GM21367 (cell line): ENCODE measurements around the gene C19orf18.
A peak's percentile ranks its signal among the peaks of the same experiment; 100 is the strongest.
"Not testable (repeated sequence)": the region's sequence is repeated elsewhere in the genome, so short reads cannot be mapped to it uniquely, and the experiment has no call there.

Source experiments
- ATAC-seq: cut with Tn5 transposase; IDR thresholded peaks from one replicate; pipeline ENCODE4 v1.9.1; 2021; ENCODE audit not compliant: unreplicated experiment

Gene C19orf18

DNA sequence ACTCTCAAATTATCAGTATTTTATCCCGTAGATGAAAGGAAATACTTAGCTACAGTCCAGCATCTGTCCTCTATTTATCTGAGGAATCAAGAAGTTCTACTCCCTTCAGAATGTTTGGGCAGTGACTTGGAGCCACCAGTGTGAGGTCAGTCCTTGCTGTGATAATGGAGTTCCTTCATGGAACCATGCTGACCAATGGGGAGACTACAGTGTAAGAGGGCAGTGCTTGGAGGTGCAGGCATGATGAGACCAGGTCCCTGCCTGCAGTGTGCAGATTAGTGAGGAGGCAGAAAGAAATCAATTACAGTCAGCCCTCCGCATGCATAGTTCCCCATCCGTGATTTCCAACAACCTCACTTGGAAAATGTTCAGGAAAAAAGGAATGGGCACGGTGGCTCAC is at the start of gene C19orf18:
Gene C19orf18 (minus strand): TSS at position 101 of the 400 bp plus-strand sequence. CDS start 102 bp downstream, outside the sequence.
- no peak for ATAC-seq

DNA sequence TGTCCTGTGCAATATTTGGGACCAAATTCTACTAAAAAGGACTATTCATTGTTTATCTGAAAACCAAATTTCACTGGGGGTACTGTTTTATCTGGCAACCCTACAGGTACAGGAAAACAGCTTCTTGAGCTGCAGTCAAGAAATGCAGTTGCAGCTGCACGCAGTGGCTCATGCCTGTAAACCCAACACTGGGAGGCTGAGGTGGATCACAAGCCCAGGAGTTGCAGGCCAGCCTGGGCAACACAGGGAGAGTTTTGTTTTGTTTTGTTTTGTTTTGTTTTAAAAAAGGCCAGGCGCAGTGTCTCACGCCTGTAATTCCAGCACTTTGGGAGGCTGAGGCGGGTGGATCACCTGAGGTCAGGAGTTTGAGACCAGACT is 47.9 kb upstream of the C19orf18 start:
- no peak for ATAC-seq

DNA sequence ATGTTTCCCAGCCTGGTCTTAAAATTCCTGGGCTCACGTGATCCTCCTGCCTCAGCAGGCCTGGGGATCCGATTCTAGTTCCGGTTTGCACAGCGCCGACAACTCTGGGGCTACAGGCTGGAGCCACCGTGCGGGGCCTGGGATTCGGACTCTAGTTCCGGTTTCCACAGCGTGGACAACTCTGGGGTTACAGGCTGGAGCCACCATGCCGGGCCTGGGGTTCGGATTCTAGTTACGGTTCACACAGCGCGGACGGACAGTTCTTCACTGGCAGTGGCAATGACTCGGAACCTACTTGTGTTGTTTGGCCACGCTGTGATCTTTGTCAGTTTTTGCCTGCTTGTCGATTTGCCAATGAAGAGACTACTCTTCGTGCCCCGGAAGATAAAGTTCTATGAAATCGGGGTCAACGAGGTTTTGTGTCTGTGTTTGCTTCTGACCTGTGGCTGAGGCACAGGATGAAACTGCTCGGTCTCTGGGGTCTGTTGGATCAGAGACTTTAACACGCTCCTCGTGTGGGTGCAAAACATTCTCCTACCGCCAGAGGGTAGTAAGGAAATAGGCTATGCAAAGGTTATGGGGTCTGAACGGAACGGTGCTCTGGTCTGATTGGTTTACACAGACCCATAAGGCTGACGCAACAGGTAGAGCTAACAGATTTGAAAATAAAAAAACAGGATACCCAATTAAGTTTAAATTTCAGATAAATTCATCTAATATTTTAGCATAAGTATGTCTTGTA is 47.4 kb upstream of the C19orf18 start:
- no peak for ATAC-seq

DNA sequence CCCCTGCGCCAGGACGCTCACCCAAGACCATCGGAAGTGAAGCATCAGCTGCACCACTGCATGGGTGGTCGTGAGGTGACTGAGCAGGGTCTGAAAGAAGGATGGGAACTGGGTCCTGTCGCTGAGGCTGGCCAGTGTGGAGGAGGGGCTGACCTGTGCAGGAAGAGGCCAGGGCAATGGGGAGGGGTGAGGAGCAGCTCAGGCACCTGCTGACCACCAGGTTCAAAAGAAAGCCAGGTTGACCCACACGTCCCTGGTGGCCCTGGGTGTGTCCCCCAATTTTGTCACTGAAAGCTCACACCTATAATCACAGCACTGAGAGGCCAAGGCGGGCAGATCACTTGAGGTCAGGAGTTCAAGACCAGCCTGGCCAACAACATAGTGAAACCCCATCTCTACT is 45.8 kb upstream of the C19orf18 start:
- ATAC-seq, result no peak

DNA sequence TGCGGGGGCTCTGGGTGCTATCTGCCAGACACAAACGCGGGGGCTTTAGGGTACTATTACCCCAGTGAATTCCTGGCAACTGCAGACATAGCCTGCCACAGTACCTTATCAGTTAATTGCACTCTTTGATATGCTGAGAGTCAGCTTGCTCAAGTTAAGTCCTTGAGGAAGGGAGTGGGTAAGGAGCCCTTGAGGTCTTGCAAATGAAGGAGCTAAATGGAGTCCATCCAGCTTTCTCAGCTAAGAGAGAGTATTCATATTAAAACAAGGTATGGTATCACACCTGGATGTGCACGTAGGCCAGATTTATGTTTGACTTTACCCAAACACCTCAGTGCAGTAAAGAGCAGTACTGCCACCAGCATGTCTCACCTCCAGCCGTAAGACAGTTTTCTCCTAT is 39.8 kb upstream of the C19orf18 start:
- no peak for ATAC-seq

DNA sequence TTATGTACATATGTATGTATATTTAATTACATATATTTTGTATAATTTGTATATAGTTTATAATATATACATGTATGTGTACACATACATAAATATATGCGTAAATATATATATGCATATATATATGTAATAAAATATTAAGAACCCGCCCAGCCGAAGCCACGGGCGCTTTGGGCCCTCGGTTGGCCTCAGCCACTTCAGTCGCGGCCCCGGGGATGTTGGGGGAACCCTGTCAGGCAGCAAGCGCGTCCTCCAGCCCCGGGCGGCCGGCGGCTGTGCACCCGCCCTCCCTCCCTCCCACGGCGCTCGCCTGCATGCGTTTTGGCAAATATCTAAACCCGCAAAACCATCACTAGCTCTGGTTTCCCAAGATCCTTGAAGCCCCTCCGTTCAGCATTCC is 36.2 kb upstream of the C19orf18 start:
- no peak for ATAC-seq

DNA sequence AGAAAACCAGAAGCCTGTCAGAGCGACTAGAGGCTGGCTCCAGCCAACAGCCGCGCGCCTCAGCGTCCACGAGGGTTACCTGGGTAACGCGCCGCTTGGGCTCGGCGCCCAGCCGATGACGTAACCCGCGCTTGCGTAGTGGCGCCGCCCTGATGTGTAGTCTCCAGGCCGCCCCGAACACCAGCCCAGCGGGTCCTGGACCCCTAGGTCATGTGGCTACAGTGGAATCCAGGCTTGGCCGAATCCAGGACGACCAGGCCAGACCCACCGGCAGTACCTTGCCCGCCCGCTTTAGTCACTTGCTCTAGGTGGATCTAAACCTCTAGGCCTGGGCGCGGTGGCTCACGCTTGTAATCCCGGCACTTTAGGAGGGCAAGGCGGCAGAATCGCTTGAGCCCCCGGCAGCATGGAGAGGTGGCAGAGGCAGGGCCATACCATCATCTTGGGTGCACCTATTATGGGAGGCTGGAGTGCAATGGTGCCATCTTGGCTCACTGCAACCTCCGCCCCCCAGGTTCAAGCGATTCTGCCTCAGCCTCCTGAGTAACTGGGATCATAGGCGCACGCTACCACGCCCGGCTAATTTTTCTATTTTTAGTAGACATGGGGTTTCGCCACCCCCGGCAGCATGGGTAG is 35.5 kb upstream of the C19orf18 start:
- no peak for ATAC-seq

DNA sequence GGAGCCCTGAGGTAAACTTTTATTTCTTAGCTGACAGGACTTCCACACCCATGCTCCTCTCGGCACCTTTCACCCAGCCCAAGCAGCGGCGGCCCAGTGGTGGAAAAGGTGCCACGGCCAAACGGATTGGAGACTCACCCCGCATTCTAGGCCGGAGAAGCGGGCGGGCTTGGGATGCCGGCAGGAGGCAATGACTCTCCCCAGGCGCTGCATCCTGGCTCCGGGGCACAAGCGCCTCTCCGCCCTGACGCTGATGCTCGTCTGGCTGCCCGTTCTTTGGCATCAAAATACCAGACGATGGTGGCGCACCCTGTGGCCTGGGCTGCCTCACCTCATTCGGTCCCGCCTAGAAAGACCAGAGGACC is 34.9 kb upstream of the C19orf18 start:
- no peak for ATAC-seq

DNA sequence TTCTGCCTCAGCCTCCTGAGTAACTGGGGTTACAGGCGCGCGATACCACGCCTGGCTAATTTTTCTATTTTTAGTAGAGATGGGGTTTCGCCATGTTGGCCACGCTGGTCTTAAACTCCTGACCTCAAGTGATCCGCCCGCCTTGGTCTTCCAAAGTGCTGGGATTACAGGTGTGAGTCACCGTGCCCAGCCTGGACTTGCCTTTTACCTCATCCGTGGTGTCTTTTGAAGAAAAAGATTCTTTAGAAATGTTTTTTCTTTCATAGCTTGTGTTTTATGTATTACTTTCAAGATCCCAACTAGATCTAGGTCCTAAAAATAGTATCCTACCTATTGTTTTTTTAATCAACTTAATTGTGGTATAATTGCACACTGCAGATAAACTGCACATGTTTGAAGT is 34.5 kb upstream of the C19orf18 start:
- ATAC-seq, result not testable (repeated sequence)

DNA sequence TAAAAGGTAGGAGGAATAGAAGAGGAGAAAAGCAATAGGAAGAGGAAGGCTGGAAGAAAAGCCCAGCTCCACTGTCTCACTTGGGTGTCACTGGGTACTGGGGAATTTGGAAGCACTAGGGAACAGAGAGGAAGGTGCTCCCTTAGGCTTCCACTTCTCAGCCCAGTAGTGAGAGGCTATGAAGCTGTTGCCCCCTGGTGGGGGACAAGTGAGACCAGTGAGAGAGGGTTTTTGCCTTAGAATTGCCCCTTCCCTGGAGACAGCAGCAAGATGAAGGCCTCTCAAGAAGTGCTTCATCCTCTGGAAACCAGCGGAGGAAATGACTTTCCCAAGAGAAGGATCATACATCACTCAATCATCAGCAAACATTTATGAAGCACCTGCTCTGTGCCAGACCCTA is 33.0 kb upstream of the C19orf18 start:
- ATAC-seq, result no peak

DNA sequence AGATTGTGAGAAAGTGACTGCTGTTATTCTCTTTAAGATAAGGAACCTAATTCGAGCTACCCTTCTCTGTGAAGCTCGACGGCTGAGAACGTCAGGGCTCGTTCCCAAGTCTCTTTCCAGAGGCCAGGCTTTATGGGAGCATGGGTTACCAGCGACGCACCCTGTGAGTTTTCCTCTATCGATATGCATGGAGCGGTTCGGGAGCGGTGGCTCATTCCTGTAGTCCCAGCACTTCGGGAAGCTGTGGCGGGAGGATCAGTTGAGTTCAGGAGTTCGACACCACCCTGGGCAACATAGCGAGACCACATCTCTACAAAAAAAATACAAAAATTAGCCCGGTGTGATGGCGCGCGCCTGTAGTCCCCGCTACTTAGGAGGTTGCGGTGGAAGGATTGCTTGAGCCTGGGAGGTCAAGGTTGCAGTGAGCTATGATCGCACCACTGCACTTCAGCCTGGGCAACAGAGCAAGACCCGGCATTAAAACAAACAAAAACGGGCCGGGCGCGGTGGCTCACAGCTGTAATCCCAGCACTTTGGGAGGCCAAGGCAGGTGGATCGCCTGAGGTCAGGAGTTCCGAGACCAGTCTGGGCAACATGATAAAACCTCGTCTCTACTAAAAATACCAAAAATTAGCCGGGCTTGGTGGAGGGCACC is 29.0 kb upstream of the C19orf18 start:
- no peak for ATAC-seq

DNA sequence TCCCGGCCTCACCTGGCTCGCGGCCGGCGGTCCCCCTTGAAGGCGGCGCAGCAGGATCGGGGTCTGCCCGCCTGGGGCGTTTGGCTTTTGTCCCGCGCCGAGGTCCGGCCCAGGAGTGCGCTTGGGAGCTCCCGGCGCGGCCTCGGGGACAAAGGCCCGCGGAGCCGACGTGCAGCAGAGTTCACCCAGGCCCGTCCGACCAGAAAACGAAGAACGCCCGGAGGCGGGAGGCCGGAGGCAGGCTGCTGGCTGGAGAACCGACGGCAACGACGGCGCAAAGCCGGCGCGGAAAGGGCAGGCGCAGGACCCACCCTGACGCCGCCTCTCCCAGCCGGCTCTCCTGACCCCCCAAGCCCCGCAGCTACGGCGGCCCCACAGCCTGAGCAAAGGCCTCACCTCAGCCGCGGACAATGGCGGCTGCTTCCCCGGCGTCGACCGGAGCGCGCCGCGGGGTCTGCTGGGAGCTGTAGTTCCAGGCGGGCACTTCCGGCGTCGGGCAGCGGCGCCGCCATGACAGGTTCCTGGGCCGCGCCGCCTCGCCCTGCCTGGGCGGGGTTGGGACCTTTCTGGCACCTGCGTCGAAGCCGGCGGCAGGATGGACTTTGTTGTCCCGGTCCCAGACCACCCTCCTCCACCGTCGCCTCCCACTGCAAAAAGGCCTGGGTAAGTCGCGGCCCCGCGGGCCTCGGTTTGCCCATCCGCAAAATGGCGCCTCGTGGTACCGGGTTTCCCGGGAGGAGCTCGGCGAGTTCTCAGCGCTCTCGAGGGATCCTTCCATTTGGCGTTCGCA is 28.2 kb upstream of the C19orf18 start, which contains the start of gene ZNF606:
Gene ZNF606 (minus strand): TSS at position 437 of the 790 bp plus-strand sequence. CDS start 1,501 bp downstream, outside the sequence.
- peak; percentile 90 for ATAC-seq

DNA sequence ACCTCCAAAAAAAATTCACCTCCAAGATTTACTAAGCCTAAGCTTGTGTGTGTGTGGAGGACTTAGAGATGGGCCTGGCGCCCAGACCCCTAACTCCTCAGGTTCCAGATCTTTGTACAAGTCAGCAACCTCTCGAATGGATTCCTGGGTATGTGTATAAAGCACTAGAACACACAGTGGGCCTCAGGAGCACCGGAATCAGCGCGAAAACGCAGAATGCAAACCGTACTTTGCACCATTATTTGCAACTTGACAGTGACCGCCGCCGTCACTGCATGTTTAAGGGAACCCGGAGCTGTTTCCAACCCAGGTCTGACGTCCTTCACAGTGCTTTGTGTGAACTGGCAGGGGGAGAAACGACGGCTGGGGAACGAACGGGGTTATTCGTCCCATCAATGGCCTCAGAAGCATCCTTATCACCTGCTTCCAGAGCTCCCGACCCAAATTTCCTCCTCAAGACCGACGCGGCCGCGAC is 27.6 kb upstream of the C19orf18 start:
- ATAC-seq, result no peak

DNA sequence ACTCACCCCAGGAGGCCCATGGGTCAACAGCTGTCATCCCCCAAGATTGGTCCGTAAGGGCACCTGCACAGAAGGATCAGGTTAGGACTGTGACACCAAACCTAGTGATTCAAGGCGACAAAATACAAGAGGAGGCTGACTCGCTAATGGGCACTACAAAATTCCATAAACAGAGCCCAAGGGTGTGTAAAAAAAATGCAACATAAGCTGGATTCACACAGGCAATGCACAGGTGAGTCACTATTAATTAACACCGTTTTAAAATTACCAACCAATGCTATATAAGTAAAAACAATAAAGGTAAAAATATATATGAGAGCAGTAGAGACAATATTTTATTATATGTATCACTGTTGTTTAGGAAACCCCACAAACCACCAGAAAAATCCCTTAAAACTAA is 26.3 kb upstream of the C19orf18 start:
- ATAC-seq, result no peak

DNA sequence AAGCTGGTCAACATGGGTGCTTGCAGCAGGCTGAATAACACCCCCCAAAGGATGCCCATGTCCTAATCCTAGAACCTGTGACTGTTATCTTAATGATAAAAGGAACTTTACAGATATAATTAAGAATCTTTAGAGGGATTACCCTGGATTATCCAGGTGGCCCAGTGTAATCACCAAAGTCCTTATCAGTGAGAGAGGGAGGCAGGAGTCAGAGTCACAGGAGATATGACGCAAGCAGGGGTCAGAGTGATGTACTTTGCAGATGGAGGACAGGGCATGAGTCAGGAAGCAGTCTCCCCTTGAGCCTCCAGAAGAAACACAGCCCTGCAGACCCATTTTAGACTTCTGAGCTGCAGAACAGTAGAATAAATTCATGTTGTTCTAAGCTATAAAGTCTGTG is 18.5 kb upstream of the C19orf18 start:
- no peak for ATAC-seq

DNA sequence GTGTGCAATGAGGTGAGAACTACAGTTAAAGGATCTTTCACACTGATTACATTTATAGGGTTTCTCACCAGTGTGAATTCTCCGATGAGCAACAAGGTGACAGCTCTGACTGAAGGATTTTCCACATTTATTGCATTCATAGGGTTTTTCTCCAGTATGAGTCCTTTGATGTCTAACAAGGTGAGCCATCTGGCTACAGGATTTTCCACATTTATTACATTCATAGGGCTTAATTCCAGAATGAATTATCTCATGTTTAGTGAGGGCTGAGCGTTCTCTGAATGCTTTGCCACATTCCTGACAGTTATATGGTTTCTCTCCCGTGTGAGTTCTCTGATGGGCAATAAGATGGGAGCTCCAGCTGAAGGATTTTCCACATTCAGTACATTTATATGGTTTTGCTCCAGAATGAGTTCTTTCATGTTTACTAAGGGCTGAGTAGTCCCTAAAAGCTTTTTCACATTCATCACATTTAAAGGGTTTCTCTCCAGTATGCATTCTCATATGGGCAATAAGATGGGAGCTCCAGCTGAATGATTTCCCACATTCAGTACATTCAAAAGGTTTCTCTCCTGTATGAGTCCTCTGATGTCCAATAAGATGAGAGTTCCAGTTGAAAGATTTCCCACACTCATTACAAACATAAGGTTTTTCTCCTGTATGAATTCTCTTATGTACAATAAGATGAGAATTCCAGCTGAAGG is 4.4 kb upstream of the C19orf18 start:
- ATAC-seq, result no peak

DNA sequence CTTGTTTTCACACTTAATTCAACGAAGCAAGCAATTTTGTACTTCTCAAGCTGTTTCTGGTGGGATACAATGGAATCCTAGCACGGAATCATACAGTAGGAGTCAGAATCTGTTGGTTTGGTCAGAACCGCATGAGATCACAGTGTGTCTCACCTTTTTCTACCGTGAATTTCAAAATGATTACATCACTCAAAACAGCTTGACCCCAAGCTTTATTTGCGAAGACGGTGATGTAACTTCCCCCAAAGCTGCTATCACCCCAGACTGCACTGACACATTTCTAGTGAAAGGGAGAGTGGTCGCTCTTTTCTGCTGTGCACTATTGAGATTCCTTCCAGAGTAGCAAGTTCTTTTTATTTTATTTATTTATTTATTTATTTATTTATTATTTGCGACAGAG is 9.6 kb downstream of the C19orf18 start:
- no peak for ATAC-seq

DNA sequence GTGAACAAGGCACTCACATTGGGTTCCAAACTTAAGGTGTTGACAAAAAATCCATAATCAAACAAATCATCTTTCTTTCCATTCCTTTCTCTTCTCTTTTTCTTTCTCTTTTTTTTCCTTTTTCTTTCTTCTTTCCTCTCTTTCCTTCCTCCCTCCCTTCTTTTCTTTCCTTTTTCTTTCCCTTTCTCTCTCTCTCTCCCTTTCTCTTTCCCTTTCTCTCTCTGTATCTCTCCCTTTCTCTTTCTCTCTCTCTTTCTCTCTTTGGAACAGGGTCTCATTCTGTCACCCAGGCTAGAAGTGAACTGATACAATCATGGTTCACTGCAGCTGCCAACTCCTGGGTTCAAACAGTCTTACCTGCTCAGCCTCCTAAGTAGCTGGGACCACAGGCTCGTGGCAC is 12.5 kb downstream of the C19orf18 start:
- ATAC-seq, result no peak

DNA sequence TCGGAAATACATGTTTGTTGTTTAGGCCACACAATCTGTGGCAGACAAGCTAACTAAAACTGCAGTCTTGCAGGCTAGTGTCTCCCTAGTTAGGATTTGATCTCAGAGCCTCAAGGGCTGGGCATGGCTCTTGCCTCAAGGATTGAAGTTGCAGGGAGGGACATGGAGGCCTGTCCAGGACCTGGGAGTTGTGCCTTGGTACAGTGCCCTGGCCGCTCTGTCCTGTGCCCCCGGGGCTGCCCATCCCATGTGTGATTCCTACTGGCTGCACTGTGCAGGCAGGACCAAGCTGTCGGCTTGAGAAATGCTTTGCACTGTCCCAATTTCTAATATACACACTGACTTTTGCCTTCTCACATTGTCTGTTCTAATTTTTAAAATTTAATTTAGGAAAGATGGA is 19.3 kb downstream of the C19orf18 start:
- ATAC-seq, result no peak

DNA sequence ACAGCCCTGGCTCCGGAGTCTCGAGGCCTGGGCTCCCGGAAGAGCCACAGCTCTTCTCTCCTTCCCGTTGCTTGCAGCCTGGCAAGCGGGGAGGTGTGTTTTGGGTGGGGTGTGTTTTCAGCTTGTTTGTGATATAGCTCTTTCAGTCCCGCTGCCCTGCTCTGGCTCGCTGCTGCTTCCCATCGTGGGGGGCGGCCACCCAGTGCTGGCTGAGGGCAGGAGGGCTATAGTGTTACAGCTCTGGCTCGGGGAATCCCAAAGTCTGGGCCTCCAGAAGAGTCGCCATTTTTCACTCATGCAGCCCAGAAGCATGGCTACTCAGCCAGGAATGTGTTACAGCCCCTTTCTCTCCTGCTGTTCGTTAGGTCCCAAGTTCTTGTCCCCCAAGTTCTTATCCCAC is 24.6 kb downstream of the C19orf18 start:
- no peak for ATAC-seq

DNA sequence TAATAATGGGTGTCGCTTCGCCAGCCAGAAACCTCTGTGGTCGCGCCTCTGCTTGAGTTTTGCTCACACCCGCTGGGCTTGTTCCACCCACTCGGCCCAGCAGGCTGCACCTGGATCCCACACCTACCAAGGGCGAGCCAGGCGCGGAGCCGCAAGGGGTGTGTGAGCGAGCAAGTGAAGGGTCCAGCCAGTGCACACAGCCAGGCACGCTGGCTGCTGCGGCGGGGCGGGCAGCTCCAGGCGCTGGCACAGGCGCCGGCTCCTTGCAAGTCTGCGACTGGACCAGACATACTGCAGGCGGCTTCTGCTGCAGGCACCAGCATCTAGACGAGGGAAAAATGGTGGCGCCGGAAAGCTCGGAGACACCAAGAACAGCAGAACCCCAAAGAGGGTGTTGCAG is 25.0 kb downstream of the C19orf18 start:
- no peak for ATAC-seq
